ENCODE data around the gene EIF2B1.

DNA sequence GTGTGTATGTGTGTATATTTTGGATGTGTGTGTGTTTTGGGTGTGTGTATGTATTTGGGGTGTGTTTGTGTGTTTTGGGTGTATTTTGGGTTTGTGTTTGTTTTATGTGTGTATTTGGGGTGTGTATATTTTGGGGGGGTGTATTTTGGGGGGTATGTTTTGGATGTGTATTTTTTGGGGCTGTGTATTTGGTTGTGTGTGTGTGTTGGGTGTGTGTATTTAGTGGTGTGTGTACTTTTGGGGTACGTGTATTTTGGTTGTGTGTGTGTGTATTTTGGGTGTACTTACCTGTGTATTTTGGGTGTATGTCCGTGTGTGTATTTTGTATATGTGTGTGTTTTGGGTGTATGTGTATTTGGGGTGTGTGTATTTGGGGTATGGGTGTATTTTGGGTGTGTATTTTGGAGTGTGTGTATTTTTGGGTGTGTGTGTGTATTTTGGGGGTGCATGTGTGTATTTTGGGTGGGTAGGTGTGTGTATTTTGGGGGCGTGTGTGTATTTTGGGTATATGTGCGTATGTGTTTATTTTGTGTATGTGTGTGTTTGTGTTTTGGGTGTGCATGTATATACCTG is 20.7 kb upstream of the EIF2B1 start:
- TF ChIP-seq EZH2 (IDR thresholded peaks at IDR 0.05) (no peak), JUND (IDR thresholded peaks at IDR 0.05) (no peak), EZH2phosphoT487 (IDR thresholded peaks at IDR 0.05; ENCODE audit: borderline replicate concordance) (no peak), YY1 (IDR thresholded peaks at IDR 0.05; ENCODE audit: extremely low read depth, insufficient replicate concordance, low read depth, low read length) (no peak), ELF1 (IDR thresholded peaks at IDR 0.05; ENCODE audit: borderline replicate concordance, low read depth) (no peak)
- TF ChIP-seq, protein P1, sequence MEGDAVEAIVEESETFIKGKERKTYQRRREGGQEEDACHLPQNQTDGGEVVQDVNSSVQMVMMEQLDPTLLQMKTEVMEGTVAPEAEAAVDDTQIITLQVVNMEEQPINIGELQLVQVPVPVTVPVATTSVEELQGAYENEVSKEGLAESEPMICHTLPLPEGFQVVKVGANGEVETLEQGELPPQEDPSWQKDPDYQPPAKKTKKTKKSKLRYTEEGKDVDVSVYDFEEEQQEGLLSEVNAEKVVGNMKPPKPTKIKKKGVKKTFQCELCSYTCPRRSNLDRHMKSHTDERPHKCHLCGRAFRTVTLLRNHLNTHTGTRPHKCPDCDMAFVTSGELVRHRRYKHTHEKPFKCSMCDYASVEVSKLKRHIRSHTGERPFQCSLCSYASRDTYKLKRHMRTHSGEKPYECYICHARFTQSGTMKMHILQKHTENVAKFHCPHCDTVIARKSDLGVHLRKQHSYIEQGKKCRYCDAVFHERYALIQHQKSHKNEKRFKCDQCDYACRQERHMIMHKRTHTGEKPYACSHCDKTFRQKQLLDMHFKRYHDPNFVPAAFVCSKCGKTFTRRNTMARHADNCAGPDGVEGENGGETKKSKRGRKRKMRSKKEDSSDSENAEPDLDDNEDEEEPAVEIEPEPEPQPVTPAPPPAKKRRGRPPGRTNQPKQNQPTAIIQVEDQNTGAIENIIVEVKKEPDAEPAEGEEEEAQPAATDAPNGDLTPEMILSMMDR (IDR thresholded peaks at IDR 0.05 in 2 of 3, conservative IDR thresholded peaks at IDR 0.05 in 1 of 3; ENCODE audit: borderline replicate concordance in 1 of 3, insufficient read depth in 1 of 3, low read depth in 2 of 3, low read length in 2 of 3): no peak
- TF ChIP-seq, protein P2, sequence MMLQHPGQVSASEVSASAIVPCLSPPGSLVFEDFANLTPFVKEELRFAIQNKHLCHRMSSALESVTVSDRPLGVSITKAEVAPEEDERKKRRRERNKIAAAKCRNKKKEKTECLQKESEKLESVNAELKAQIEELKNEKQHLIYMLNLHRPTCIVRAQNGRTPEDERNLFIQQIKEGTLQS (IDR thresholded peaks at IDR 0.05): no peak
- TF ChIP-seq, protein P3, sequence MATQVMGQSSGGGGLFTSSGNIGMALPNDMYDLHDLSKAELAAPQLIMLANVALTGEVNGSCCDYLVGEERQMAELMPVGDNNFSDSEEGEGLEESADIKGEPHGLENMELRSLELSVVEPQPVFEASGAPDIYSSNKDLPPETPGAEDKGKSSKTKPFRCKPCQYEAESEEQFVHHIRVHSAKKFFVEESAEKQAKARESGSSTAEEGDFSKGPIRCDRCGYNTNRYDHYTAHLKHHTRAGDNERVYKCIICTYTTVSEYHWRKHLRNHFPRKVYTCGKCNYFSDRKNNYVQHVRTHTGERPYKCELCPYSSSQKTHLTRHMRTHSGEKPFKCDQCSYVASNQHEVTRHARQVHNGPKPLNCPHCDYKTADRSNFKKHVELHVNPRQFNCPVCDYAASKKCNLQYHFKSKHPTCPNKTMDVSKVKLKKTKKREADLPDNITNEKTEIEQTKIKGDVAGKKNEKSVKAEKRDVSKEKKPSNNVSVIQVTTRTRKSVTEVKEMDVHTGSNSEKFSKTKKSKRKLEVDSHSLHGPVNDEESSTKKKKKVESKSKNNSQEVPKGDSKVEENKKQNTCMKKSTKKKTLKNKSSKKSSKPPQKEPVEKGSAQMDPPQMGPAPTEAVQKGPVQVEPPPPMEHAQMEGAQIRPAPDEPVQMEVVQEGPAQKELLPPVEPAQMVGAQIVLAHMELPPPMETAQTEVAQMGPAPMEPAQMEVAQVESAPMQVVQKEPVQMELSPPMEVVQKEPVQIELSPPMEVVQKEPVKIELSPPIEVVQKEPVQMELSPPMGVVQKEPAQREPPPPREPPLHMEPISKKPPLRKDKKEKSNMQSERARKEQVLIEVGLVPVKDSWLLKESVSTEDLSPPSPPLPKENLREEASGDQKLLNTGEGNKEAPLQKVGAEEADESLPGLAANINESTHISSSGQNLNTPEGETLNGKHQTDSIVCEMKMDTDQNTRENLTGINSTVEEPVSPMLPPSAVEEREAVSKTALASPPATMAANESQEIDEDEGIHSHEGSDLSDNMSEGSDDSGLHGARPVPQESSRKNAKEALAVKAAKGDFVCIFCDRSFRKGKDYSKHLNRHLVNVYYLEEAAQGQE (IDR thresholded peaks at IDR 0.05; ENCODE audit: low read depth): no peak

Data from HCT116 (cell line).